Fibroblast of the conjunctiva (primary cell): ENCODE measurements around the gene ALDH3B2.
A peak's percentile ranks its signal among the peaks of the same experiment; 100 is the strongest.
"Not testable (repeated sequence)": the region's sequence is repeated elsewhere in the genome, so short reads cannot be mapped to it uniquely, and the experiment has no call there.

Experiments used
- DNase-seq: peaks from one replicate; pipeline ENCODE4 v3.0.0-alpha.2; 2010; ENCODE audit warnings: low read depth

Gene ALDH3B2

DNA sequence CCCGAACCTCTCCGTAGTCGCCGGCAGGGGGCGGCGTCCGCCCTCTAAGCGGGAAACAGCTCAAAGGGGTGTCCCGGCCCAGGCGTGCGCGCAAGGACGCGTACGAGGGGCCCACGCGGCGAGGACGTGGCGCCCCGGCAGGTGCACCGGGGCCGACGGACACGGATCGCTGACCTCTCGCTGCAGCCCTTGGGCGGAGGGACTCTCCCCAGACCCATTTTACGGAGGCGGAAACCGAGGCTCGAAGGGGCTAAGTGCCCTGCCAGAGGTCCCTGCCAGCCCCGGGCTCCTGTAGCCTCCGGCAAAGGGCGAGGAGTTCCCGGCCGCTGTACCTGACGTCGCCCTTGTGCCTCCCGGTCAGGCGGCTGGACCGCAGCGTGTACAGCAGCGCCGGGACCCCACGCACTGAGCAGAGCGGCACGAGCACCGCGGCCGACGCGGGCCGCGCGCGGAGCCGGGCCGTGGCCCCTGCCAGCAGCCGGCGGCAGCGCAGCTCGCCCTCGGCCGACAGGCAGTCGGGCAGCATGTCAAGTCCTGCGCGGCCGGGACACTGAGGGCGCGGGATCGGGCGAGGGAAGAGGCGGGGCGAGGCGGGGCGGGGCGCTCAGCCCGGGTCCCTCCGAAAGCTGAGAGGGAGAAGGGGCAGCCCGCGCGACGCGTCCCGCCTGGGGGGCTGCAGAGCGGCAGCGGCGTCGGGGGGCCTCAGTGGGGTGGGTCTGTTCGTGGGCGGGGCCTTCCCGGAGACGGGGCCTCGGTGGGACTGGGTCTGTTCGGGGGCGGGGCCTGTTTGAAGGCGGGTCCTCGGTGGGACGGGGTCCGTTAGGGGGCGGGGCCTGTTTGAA lies 44.8 kb downstream of the ALDH3B2 start, which contains the start of gene NUDT8:
TSS of gene NUDT8 (minus strand) at position 552 of the 842 bp plus-strand sequence. CDS start at position 526, 26 bp downstream.
- DNase-seq = peak; percentile 60

GRCh38 chr11:67628710-67629385 lies 45.6 kb downstream of the ALDH3B2 start:
- no peak for DNase-seq

- no peak for DNase-seq
Observed at GRCh38 chr11:67627812-67628624, 46.4 kb downstream of the ALDH3B2 start.

GRCh38 chr11:67627441-67627811 lies 47.0 kb downstream of the ALDH3B2 start:
- DNase-seq = no peak

- no peak for DNase-seq
Observed at GRCh38 chr11:67626970-67627369, 47.5 kb downstream of the ALDH3B2 start.

- DNase-seq = not testable (repeated sequence)
Observed at GRCh38 chr11:67626131-67626833, 48.1 kb downstream of the ALDH3B2 start.

DNA sequence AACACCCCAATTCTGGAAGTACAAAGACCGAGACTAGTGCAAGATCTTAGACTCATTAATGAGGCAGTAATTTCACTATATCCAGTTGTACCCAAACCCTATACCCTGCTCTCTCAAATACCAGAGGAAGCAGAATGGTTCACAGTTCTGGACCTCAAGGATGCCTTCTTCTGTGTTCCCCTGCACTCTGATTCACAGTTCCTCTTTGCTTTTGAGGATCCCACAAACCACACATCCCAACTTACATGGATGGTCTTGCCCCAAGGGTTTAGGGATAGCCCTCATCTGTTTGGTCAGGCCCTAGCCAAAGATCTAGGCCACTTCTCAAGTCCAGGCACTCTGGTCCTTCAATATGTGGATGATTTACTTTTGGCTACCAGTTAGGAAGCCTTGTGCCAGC lies 50.6 kb downstream of the ALDH3B2 start:
- not testable (repeated sequence) for DNase-seq

- DNase-seq = not testable (repeated sequence)
Observed at GRCh38 chr11:67622905-67623304, 51.5 kb downstream of the ALDH3B2 start.

DNA sequence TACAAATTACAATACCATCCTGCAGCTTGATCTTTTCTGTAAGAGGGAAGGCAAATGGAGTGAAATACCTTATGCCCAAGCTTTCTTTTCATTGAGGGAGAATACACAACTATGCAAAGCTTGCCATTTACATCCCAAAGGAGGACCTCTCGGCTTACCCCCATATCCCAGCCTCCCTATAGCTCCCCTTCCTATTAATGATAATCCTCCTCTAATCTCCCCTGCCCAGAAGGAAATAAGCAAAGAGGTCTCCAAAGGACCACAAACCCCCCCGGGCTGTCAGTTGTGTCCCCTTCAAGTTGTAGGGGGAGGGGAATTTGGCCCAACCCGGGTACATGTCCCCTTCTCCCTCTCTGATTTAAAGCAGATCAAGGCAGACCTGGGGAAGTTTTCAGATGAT lies 52.5 kb downstream of the ALDH3B2 start:
- DNase-seq = not testable (repeated sequence)

- not testable (repeated sequence) for DNase-seq
Observed at GRCh38 chr11:67620621-67621020, 53.8 kb downstream of the ALDH3B2 start.

DNA sequence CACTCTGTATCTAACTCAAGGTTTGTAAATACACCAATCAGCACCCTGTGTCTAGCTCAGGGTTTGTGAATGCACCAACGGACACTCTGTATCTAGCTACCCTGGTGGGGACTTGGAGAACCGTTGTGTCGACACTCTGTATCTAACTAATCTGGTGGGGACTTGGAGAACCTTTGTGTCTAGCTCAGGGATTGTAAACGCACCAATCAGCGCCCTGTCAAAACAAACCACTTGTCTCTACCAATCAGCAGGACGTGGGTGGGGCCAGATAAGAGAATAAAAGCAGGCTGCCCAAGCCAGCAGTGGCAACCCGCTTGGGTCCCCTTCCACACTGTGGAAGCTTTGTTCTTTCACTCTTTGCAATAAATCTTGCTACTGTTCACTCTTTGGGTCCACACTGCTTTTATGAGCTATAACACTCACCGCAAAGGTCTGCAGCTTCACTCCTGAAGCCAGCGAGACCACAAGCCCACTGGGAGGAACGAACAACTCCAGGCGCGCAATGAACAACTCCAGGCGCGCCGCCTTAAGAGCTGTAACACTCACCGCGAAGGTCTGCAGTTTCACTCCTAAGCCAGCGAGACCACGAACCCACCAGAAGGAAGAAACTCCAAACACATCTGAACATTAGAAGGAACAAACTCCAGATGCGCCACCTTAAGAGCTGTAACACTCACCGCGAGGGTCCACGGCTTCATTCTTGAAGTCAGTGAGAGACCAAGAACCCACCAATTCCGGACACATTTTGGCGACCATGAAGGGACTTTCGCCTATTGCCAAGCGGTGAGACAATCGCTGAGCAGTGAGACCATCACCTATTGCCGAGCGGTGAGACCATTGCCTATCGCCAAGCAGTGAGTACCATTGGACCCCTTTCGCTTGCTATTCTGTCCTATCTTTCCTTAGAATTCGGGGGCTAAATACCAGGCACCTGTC lies 54.5 kb downstream of the ALDH3B2 start:
- not testable (repeated sequence) for DNase-seq

DNA sequence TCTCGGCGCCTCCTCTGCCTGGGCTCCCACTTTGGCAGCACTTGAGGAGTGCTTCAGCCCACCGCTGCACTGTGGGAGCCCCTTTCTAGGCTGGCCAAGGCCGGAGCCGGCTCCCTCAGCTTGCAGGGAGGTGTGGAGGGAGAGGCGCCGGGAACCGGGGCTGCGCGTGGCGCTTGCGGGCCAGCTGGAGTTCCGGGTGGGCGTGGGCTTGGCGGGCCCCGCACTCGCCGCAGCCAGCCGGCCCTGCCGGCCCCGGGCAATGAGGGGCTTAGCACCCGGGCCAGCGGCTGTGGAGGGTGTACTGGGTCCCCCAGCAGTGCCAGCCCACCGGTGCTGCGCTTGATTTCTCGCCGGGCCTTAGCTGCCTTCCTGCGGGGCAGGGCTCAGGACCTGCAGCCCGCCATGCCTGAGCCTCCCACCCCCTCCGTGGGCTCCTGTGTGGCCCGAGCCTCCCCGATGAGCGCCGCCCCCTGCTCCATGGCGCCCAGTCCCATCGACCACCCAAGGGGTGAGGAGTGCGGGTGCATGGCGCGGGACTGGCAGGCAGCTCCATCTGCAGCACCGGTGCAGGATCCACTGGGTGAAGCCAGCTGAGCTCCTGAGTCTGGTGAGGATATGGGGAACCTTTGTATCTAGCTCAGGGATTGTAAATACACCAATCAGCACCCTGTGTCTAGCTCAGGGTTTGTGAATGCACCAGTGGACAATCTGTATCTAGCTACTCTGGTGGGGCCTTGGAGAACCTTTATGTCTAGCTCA lies 55.3 kb downstream of the ALDH3B2 start:
- DNase-seq = not testable (repeated sequence)

- no peak for DNase-seq
Observed at GRCh38 chr11:67617243-67617953, 57.0 kb downstream of the ALDH3B2 start.

DNA sequence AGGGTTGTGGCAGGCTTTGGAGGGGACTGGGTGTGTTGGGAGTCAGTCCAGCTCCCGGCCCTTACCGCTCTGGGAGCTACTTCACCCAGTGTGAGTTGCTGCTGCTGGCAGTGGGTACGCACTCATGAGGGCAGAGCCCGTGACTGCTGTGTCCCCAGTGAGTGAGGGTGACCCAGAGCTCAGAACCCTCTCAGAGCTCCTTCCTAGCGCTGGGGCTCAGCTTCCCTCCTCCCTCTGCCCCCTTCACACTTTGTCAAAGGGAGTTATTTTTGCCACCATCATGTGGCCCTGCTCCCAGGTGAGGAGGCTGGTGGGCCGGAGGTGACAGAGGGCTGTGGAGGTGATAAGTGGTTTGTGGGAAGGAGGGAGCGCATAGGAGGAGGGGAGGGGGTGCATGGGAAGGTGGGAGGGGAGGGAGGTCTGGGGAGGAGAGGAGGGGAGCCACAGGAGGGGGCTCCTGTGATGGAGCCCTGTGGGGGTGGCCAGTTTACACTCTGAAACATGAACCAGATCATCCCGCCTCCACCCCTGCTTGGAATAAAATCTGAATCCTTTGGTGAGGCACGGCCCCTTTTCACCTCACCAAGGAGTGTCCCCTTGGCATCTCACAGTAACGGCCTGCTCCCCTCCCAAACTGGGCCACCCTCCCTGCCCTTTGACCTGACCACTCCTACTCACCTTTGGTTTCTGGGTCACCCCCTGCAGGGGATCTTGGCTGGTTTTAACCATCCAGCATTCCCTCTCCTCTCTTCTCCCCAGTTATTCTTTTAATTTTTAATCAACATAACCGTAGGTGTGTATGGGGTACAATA lies 57.8 kb downstream of the ALDH3B2 start:
- DNase-seq = no peak

DNA sequence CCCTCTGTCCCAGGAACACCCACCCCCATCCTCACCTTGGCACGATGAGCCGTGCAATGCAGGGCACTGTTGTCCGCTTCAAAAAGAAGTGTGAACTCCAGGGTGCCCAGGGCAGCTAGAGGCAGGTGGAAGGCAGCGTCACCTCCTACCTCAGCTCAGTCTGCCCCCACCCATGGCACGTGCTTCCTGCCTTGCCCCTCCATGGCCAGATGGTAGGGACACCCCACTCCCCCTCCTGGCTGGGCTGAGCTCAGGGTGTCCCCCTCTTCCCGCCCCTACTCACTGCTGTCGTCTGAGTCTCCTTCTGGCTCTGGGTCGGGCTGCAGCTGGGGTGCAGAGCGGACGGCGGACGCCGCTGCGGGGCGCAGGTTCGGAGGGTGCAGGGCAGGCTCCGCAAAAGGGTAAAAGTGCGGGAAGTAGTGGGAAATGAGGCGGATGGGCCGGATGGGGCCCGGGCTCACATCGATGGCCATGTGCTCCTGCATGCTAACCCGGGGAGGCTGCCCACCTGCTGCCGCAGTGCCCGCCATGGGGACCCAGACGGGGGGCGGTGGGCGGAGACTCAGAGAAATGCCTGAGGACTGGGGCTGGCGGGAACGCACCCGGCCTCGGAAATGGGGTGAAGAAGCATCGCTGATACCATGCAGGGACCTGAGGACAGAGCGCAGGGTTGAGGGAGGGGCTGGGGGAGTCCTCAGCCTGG lies 58.5 kb downstream of the ALDH3B2 start:
- no peak for DNase-seq

- DNase-seq = no peak
Observed at GRCh38 chr11:67614730-67615714, 59.4 kb downstream of the ALDH3B2 start.
